Stimulated activated CD8-positive, alpha-beta memory T cell treated with anti-CD3 and anti-CD28 coated beads, Interleukin-7, amount 100 ng/mL, for 4 hours (primary cell): ENCODE data around the gene APOB.
A peak's percentile ranks its signal among the peaks of the same experiment; 100 is the strongest.

Source experiments
- DNase-seq, 2 donors: peaks; one replicate each; pipeline ENCODE4 v3.0.0-alpha.2; 2020; ENCODE audit warnings: low read depth in 2 of 2

APOB gene

GRCh38 chr2:21050164-21050563 lies 6.3 kb upstream of the APOB start:
- DNase-seq = no peak

- no peak for DNase-seq
These were observed 3.5 kb upstream of the APOB start for GRCh38 chr2:21047141-21048009.

DNA sequence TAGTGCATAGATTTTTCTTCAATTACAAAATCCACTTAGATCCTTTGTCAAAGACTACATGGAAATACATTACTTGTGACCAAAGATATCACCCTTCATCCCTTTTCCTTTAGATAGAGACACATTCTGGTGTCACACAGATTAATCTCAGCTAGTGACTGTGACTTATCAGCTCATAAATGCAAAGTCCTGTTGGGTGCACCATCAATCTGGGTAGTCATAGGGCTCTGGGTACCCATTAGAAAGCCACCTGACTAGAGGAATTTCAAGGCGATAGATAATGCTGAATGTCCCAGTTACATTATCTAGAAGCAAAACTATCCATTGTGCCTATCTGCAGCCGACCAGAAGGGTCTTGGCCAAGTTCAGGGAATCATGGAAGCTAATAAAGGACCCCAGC lies 2.6 kb upstream of the APOB start:
- no peak for DNase-seq

DNA sequence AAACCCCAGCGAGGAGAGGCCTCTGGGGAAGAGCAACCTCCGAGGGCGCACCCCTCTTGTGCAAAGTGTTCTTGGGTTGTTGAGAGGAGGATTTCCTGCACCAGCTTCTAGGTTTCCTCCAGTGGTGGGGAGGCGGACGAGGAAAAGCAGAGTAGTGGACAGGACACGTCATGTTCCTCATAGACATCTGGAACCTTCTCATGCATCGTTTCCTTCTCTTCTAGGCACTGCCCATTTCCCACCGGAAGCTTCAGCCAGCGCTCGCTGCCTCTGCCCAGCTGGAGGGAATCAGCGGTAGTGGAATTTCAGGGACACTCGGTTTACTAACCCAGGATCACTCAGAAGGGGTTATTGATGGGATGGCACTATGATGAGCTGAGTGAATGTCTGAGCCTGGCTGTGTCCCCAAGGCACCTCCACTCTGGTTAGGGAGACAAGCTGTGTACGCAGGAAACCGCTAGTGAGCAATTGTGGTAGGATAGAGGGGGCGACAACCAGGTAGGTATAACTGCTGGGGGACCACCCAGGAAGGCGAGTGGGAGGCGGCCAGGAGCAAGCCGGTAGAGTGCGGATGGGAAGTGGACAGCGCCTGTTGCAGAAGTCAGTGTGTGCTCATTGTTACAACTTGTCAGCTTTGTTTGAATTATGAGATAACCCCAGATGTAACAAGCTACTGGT lies 960 bp upstream of the APOB start:
- DNase-seq = no peak

DNA sequence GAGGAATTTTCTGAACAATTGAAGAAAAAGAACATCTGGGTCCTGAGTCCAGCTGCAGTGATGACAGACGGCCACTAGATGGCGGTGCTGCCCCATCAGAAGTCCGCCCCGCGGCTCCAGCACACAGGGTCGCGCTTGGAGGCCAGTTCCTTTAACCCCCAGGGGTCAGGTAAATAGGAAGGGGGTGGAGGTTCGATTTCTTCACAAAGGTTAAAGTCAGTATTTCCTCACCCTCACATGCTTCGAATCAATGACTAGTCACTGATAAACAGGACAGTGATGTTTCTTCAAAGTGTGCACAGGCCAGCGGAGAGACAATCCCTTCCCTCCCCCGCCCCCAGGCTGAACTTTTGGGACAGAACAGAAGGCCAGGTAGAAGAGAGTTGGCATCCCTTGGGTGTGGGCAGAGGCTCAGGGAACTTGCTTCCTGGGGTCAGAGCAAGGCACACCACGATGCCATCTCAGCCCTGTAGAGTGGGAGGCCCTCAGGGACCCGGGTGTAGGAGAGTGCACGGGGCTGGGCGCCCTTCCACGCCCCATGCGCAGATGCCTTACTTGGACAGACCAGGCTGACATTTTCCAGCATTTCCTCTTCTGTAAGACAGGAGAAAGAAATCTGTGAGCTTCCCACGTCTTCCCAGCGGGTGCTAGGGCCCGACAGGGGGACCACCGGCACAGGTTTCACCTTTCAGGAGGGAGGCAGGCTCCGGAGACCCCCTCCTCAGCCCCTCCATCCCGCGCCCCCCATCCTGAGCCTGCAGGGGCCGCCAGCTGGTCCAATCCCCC lies 722 bp downstream of the APOB start:
- peak in 1 of 2 donors; percentile 24 for DNase-seq

GRCh38 chr2:21042708-21042957 lies 1.2 kb downstream of the APOB start:
- no peak for DNase-seq

DNA sequence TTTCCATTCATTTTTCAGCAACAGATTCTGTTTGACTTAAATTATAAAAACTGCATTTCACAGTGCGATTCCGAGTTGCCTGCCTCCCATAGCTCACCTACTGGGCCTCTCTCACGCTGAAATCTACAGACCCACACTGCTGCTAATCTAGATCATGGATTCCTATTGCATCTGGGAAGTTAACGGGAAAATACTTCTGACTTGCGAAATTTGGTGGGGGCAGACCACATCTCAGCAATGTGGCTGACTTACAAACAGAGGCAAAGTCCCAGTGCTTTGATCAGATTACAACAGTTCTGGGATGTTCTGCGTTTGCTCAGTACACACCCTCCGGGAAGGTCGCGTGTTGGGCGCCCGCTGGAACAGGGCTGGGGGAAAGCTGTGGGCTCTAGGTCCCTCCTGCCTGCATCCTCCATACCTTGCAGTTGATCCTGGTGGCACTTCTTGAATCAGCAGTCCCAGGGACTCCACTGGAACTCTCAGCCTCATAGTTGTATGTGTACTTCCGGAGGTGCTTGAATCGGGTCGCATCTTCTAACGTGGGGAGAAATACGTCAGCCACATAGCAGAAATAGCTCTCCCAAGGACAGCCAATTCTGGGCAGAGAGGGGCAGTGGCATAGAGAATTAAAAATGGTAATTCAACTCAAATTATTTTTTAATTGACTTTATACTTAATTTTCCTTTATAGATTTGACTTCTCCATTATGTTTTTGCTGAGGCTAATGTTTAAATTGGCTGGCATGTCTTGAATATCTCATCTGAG lies 1.7 kb downstream of the APOB start:
- no peak for DNase-seq

DNA sequence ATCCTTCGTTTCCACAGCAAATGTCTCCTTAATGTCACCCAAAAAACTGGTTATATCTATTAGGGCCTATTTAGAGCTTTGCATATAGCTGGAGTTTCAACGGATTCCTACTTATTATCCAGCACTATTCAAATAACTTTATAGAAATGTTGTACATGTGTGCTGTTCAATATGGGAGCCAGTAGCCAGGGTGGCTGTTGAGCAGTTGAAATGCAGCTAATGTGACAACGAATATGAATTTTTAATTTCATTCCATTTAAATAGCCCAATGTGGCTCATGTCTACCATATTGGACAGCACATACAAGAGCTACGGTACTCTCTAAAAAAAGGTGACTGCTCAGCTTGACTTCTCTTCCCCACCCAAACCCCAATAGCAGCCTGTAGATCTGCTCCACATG lies 2.4 kb downstream of the APOB start:
- no peak for DNase-seq

DNA sequence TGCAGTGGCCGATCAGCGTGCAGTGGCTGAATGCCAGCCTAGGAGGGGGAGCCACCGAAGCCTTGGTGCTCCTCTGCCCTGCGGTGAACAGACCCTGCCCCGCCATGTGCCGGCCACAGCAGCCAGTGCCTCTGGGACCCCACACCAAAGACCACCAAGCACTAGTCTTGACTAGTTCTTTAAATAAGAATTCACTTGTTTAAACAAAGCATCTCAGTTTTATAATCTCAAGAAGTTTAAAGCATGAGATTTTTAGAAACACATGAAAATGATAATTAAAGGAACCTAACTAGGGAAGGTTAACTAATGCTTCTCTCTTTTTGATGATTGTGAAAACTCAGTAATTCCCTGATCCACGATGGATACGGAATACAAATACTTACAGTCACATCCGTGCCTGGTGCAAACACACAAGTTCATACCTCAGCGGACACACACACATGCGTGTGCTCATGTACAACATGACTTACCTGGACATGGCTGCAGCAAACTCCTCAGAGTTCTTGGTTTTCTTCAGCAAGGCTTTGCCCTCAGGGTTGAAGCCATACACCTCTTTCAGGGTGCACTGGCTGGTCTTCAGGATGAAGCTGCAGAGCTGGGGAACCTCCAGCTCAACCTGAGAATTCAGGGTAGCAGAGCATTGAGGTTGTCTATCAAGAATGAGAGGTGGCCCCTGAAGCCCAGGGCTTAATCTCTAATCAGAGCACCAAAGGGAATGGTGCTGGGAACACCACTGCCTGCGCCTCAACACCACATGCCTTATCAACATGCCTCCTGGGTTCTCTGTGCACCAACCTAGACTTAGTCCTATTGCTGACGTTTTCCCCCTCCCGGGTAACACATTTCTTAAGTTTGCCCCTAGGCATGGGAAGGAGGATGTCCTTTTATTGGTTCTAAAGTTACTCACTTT lies 3.1 kb downstream of the APOB start:
- no peak for DNase-seq

DNA sequence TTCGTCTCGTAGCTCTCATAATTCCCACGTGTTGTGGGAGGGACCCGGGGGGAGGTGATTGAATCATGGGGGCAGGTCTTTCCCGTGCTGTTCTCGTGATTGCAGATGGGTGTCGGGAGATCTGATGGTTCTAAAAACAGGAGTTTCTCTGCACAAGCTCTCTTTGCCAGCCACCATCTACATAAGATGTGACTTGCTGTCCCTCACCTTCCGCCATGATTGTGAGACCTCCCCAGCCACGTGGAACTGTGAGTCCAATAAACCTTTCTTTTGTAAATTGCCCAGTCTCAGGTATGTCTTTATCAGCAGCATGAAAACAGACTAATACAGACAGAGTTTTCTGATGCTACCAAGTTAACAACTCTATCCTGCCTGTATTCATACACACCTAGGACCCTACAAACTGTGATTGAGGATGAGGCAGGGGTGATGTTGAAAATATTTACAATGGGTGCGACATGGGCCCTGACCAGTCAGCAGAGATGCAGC lies 3.9 kb downstream of the APOB start:
- DNase-seq = no peak

GRCh38 chr2:21039080-21039556 lies 4.8 kb downstream of the APOB start:
- DNase-seq = no peak

- DNase-seq = no peak
These were observed 5.3 kb downstream of the APOB start for GRCh38 chr2:21038403-21039073.

- DNase-seq = no peak
These were observed 6.2 kb downstream of the APOB start for GRCh38 chr2:21037671-21038108.

DNA sequence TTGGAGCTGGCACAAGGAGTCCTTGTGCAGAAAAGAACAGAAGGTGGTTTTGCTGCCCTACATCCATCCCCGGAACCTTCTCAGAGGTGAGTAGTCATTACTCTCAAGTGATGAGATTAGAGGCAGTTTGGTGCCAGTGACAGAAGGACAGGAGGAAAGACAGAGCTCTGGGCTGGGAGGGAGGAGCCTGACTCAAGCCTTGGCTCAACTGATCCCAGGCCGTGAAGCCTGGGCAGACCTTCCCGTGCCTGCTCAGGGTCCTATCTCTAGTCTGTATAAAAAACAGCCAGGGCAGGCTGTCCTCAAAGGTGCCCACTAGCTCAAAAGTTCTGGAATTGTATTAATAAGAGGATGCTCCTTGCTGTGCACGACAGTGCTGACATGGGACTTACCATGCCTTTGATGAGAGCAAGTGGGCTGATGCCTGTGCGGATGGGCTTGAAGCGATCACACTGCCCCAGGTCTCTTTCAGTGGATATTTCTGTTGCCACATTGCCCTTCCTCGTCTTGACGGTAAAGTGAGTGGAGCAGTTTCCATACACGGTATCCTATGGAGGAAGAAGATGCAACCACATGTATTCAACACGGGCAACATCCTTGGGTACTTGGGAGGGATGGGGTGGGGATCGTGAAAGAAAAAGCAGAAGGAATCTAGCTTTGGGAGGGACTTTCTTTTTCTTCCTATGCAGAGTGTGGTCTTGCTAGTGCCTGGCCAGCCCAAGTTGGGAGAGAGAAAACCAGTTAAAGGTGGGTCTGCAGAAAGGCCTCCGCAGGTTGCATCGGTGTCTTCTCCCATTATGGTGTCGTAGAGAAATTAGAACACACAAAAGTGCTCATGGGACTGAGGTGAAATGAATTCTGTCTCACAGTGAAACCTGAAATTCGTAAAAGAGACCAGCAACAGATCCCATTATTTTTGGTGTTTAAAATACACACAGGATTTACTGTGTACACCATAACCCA lies 6.9 kb downstream of the APOB start:
- DNase-seq = no peak

- no peak for DNase-seq
These were observed 7.7 kb downstream of the APOB start for GRCh38 chr2:21035974-21036707.

GRCh38 chr2:21035282-21035973 lies 8.4 kb downstream of the APOB start:
- DNase-seq = no peak

- no peak for DNase-seq
These were observed 8.9 kb downstream of the APOB start for GRCh38 chr2:21034972-21035279.
